GM18858 (cell line): ENCODE data around the gene TTC17.
"Not testable (repeated sequence)": the region's sequence is repeated elsewhere in the genome, so short reads cannot be mapped to it uniquely, and the experiment has no call there.

Source experiments
- ATAC-seq: cut with Tn5 transposase; IDR thresholded peaks from one replicate; pipeline ENCODE4 v1.9.1; 2021; ENCODE audit not compliant: unreplicated experiment

Gene TTC17

DNA sequence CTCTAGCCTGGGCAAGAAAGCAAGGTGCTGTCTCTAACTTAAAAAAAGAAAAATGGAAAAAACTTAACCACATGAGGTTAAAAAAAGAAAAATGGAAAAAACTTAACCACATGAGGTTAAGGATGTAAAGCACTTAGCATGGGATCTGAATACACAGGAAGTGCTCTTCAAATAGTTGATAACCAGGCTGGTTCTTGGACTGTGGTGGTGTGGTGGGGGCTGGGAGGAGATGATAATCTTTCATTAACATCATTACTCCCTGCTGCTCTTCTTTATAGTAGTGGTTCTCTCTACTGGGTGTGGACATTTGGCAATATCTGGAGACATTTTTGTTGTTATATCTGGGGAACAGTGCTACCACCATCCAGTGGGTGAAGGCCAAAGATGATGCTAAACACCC lies 88.4 kb downstream of the TTC17 start:
- no peak for ATAC-seq

DNA sequence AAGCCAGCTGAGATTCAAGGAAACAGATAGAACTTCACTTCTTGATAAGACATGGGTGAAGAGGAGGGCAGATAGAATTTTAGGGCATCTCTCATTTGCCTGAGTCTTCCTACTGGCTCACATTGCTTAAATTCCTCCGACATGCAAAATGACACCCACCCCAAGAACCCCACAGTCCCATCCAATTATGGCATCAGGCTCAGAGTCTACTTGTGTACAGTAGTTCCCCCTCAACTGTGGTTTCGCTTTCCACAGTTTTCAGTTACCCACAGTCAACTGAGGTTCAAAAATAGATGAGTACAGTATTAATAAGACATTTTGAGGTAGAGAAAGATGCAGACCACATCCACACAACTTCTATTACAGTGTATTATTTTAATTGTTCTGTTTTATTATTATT lies 99.8 kb downstream of the TTC17 start:
- no peak for ATAC-seq

DNA sequence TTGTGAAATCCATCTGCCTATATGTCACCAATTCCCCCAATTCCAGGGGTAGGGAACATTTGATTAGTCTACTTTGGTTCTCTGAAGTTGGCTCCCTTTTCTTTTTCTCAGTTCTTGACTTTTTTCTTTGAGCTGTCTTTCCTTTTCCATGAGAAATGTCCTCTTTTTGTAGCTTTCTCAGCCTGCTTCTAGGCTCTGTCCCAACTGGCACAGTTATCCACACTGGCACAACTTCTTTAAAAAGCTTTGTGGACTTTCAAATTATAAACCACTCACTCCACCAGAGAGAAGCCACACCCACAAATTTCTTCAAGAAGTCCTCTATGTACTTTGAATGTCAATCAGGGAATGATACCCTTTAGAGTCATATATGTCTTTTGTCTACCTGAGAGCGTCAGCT lies 100.5 kb downstream of the TTC17 start:
- ATAC-seq = no peak

DNA sequence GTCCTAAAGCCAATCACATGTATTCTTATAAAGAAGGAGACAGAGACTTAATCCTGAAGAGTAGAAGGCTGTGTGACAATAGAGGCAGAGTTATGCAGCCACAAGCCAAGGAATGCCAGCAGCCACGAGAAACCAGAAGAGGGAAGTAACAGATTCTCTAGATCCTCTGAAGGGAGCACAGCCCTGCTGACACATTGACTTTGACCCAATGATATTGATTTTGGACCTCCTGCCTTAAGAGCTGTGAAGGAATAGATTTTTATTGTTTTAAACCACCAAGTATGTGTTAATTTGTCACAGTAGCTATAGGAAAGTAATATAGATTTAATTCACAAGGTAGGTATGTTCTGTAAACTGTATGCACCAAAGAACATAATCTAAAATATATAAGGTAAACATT lies 103.6 kb downstream of the TTC17 start:
- ATAC-seq = no peak

DNA sequence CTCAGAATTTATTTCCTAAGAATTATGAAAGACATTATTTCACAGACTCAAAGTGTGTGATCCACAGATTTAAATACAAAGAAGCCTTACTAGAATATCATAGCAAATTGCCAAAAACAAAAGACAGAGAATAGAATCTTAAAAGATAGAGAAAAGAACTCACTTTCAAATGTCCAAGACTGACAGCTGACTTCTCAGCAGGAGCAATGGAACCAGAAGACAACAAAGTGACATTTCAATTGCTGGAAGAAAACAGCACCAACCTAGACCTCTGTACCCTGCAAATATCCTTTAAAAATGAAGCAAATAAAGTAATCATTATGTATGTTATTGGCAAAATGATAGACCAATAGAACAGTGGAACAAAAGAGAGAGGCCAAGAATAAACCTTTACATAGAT lies 109.2 kb downstream of the TTC17 start:
- ATAC-seq = no peak

DNA sequence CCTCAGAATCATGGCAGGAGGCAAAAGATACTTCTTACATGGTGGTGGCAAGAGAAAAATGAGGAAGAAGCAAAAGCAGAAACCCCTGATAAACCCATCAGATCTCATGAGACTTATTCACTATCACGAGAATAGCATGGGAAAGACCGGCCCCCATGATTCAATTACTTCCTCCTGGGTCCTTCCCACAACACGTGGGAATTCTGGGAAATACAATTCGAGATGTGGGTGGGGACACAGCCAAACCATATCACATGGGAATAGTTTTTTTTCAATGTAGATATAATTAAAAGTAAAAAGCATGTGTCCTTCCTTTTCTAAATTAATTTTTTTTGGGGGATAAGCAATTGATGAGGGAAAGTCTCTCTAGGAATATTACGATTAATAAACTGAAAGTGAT lies 118.8 kb downstream of the TTC17 start:
- not testable (repeated sequence) for ATAC-seq

DNA sequence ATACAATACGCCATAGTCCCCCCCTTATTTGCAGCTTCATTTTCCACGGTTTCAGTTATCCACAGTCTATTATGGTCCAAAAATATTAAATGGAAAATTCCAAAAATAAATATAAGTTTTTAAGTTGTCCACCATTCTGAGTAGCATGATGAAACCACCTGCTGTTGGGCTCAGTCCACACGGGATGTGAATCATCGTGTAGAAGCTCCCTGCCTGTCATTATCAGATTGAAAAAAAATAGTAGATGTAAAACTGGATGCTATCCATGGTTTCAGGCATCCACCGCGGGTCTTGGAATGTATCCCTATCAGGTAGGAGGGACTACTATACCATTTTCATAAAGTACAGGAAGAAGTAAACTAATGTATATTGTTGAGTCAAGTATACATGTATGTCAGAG lies 127.4 kb downstream of the TTC17 start:
- ATAC-seq = no peak

DNA sequence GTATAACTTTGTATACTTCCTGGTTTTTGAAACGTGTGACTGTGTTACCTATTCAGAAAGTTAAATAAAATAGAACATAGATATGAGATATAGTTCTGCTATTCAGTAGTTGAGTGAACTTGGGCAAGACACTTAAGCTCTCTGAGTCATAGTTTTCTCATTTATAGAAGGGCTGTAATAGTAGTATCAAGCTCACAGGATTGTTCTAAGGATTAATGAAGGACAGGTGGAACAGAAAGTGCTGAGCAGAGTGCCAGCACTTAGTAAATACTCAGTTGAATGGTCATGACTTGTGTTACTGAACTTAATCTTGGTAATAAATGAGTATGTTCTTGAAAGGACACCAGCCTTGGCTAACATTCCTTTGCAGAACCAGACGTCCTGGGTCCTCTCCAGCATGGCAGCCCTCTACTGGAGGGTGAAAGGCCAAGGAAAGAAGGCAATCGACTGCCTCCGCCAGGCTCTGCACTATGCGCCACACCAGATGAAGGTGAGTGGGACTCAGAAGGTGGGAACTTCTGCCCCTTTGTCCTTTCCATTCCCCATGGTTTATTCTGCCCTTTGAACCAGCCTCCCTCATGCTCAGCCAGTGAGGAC lies 131.2 kb downstream of the TTC17 start:
- no peak for ATAC-seq

DNA sequence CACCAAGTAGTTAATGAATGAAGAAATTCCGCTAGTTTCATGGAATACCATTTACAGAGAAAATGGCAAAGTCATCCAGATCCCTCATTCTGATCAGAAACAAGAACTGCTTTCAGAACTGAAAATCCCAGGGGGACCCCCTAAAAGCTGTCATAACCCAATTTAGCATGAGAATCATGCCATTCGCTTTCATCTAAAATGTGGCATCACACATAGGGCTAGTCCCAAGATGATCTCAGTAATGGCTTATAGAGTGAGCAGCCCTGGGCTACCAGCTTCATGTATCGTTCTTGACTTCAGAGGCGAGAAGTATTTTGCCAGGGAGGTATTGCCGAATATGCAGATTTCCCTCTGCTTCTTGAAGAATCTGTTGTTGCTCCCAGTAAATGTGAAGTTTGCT lies 134.0 kb downstream of the TTC17 start:
- no peak for ATAC-seq

DNA sequence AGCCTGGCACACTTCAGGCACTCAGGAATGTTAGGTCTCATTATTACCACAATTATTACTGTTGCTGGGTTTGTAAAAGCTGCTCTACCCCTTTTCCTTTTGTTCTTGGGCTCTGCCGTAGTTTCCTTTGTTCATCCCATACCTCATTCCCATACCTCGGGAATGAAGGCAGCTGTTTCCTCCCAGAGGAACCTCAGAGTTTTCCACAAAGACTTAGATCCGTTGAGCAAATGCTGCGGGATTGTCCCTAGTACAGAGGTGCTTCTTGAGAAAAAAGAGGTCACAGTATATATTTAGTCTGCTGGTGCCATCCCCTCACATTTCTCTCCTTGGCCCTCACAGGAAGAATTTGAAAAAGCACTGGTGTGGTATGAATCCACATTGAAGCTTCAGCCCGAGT lies 134.7 kb downstream of the TTC17 start:
- ATAC-seq = no peak

DNA sequence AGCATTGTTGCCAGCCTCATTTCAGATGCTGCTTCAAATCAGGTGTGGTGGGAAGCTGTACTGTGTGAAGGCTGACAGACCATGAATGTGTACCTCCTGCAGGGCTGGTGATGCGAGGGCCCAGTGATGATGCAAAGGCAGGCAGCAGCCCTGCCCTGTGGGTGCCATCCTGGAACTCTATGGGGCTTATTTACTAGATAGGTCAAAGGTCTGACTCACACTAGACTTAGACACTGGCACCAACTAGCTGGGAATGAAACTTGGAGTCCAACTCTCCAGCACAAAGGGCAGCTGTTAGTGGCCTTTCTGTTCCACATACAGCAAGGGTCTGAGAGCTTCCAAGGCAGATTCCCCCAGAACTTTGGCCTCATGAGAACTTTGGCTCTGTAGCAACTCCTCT lies 138.4 kb downstream of the TTC17 start:
- ATAC-seq = no peak

DNA sequence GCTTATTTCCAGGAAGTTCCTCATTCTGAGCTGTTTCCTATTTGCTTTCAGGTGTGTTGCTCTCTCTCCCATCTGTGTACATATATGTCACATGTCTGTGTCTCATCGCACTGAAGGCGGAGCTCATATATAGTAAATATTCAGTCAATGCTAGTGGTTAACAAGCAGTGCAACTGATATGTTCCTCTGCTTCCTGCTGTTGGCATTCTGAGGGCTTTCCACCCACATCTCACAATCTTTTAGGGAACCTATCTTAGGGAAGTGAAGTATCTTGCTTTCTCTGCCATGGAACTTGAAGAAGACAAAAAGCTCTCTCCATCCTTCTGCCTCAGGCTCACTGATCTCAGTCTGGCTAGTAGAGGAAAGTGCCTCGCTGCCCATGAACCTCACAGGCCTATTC lies 139.8 kb downstream of the TTC17 start:
- ATAC-seq = no peak

DNA sequence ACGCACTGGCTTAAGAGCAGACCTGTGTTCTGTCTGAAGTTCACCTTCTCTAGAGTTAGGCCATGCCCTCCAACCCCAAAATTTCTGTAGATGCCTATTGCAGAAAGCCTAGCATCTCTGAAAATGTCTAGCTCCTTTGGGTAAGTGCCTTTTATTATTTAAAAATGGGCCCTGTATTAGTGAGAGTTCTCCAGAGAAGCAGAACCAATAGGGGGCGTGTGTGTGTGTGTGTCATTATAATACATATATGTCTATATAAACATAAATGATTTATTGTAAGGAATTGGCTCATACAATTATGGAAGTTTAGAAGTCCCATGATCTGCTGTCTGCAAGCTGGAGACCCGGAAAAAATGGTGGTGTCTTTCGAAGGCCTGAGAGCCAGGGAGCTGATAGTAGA lies 144.7 kb downstream of the TTC17 start:
- ATAC-seq = no peak

DNA sequence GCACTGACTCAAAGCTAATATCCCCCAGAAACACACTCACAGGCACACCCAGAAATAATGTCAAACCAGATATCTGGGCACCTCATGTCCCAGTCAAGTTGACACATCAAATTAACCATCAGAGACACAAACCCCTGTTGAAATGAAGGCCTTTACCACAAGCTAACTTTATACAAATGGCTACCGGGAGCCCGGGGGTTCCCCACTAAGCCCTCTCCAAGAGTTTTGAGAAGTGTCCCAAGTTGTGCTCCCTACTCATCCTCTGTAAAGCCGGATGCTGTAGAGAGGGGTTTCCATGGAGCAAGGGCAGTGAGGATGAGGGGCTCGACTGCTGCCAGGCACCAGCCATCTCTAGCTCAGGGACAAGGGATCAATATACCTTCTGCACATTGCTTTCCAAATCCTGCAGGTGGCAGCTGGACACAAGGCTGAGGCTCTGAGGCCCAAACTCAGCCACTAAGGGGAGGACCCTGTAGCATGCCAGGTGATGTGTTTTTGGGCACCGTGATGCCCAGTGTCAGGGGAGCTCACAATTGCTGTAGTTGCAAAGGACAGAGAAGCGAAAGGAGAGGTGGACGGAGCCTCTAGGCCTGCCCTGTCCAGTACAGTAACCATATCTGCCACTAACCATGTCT lies 145.7 kb downstream of the TTC17 start:
- ATAC-seq = no peak

DNA sequence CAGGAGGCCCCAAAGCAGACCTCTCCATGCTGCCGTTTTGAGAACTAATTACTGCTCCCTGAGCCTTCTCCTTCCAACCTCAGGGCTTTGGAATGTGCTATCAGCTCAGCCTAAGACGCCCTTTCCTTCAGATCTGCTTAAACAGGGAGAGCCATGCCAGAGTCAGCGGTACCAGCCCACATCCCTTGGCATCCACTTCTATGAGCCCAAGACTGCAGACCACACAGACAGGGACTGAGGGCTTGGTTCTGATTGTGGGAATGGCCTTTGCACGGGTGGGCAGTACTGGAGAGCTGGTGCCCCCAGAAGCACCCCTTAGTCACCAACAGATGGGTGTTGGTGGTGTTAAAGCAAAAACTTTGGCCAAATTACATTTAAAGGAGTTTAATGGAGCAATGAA lies 146.5 kb downstream of the TTC17 start:
- no peak for ATAC-seq

DNA sequence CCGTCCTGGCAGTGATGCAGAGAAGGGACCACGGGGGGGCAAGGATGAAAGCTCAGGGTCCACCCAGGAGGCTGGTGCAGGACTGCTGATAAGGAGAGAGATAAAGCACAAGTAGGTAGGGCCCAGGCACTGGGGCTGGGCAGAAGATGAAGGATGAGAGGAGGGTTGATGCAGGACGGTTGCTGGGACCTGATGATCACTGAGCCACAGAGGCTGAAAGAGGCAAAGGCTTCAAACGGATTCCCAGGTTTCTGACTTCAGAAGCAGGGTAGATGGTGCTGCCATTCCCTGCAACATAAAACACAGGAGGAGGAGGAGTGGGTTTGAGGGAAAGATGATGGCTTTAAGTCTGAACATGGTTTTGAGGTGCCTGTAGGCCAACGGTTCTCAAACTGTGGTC lies 148.5 kb downstream of the TTC17 start:
- ATAC-seq = no peak

DNA sequence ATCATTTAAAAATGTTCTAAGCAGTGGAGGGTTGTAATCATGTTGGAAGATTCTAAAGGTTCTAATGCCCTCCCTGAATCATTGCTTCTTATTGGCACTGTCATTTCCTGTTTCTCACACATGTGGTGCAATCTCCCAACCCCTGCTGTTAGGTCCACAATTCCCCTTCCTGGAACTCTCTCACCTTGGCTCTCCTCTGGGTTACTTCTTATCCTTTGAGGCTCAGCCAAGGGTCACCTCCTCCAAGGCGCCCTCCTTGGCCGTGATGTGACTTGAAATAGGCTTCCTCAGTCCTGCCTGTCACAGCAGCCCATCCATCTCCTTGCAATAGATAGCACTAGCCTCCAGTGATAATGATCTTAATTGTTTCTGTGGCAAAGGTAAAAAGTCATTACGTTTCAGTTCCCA lies 149.8 kb downstream of the TTC17 start:
- no peak for ATAC-seq

DNA sequence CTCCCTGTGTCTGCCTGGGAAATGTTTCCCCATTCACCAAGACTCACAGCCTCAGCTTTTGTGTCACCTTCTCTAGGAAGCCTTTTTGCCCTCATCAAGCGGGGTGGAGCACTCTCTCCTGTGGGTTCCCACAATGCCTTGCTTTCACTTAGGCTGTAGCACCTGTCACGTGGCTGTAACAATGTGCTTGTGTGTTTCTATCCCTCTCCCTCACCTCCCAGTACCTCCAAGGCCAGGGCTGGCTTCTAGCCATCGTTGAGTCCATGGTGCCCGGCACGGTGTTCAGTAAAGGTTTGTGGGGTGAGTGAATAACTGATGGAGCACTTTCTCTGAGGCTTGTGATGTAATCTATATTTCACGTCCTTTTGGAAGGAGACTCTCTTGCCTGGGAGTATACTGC lies 153.2 kb downstream of the TTC17 start:
- no peak for ATAC-seq

DNA sequence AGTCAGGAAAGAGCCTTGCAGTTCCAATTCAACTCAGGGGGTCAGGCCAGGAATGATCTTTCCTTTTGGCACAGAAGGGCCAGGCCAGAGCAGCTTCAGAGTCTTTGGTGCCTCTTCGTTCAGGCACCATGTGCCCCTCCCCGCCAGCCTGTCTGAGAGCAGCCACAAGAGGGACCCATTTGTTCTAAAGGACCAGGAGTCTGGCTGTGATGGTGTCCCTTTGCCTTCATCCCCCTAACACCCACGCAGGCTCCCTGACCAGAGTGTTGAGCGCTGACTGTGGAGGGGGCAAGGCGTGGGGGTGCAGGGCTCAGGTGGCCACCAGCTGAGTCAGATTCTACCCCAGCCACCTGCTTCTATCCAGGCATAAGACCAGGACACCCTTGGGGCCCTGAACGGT lies 156.4 kb downstream of the TTC17 start:
- ATAC-seq = no peak

DNA sequence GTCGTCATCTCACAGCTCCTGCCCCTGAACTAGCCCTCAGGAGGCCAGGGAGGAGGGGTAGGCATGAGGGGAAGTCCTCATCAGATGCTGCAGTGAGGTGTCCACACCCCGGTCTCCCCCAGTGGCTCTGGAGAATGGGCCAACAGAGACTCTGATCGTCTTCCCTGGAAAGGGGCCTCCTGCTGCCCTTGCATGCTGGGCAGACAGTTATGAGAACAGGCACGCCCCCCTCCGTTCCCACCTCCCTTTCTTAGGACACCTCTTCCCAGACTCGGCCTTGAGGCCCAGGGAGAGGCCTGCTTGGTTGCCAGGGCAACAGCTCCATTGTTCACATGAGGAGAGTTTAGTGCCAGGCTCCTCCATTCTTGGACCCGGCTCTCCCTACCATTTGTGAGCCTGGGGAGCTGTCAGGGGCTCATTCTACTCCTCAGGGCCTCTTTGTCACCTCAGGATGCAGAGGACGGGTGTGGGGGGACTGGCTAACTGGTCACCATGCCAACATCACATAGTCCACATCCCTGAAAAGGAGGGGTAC lies 157.7 kb downstream of the TTC17 start:
- ATAC-seq = no peak

DNA sequence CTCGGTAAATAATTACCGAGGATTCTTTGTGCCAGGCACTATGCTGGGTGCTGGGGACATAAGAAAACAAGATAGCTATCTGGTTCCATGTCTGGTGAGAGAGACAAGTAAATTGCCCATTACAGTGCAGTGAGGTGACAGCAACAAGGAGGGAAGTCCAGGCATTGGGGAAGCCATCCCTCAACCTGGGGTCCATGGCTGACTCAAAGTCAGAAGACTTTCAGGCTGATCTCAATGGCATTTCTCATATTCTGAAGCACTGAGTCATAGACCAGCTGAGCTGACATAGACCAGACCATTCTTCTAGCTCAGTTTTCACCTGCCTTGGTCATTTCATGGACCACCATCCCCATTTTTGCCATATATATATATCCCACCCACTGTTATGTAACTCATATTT lies 158.8 kb downstream of the TTC17 start:
- no peak for ATAC-seq

DNA sequence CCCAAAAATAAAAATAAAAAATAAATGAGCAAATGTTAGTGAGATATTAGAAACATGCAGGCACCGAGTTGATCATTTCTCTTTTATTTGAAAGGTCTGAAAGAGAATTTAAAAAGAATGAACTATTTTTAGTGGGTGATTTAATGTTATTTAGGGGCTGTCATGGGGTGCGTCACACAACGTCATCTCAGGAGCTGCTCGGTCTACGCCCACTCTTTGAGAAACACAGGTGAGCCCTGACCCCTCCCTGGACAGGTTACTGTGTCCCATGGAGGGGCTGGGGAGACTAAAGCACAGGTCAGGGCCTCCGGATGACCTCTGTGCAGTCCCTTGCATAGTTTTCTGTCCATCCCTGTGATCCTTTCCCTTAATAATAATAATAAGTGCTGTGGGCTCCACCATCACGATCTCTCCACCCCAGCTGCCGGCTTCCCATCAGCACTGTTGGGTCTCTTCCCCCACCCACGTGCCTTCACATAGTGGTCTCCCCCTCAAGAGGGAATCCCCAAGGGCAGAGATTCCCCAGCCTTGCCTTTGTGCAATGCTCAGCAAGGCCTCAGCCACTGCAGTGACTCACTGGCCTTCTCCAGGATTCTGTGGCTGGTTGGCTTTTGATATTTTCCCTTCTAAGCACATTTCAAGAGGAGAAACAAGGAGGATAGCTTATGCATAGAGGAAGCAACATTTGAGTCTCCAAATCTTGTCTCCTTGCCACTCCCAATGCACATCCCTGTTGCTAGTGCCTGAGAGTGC lies 159.9 kb downstream of the TTC17 start:
- ATAC-seq = no peak
